NCI-H1436 (cell line): ENCODE measurements around the gene OR6V1.
A peak's percentile ranks its signal among the peaks of the same experiment; 100 is the strongest.

Experiments
- DNase-seq: peaks from one replicate; lab custom pipeline; 2025; lab: John Stamatoyannopoulos, UW

The OR6V1 gene

GRCh38 chr7:143052041-143052440, at the start of gene OR6V1:
Gene OR6V1 (plus strand): TSS chr7:143052341. CDS start chr7:143052341, 0 bp downstream.
- no peak for DNase-seq

- DNase-seq: no peak
Measured at GRCh38 chr7:143002898-143003297, 49.2 kb upstream of the OR6V1 start.

GRCh38 chr7:143003393-143004051, 48.6 kb upstream of the OR6V1 start:
- peak; percentile 21 for DNase-seq

- DNase-seq: no peak
Measured at GRCh38 chr7:143005632-143006260, 46.4 kb upstream of the OR6V1 start.

GRCh38 chr7:143008007-143008901, 43.9 kb upstream of the OR6V1 start:
- DNase-seq: peak; percentile 41

GRCh38 chr7:143012001-143012400, 40.1 kb upstream of the OR6V1 start:
- no peak for DNase-seq

GRCh38 chr7:143012409-143012808, 39.7 kb upstream of the OR6V1 start:
- DNase-seq: no peak

GRCh38 chr7:143013473-143013872, 38.7 kb upstream of the OR6V1 start:
- DNase-seq: no peak

GRCh38 chr7:143013893-143014292, 38.2 kb upstream of the OR6V1 start:
- no peak for DNase-seq

- no peak for DNase-seq
Measured at GRCh38 chr7:143015084-143015483, 37.1 kb upstream of the OR6V1 start.

GRCh38 chr7:143015926-143016490, 36.1 kb upstream of the OR6V1 start:
- no peak for DNase-seq

GRCh38 chr7:143016996-143017395, 35.1 kb upstream of the OR6V1 start:
- no peak for DNase-seq

GRCh38 chr7:143018931-143019330, 33.2 kb upstream of the OR6V1 start:
- no peak for DNase-seq

GRCh38 chr7:143023047-143023446, 29.1 kb upstream of the OR6V1 start:
- DNase-seq: no peak

GRCh38 chr7:143025371-143025770, 26.8 kb upstream of the OR6V1 start:
- no peak for DNase-seq

- no peak for DNase-seq
Measured at GRCh38 chr7:143027032-143027431, 25.1 kb upstream of the OR6V1 start, which contains the start of gene OR9A2. Gene OR9A2 (minus strand): TSS chr7:143027132. CDS start chr7:143027132, 0 bp downstream.

- no peak for DNase-seq
Measured at GRCh38 chr7:143027683-143028082, 24.5 kb upstream of the OR6V1 start.

GRCh38 chr7:143038635-143039034, 13.5 kb upstream of the OR6V1 start:
- DNase-seq: no peak

- no peak for DNase-seq
Measured at GRCh38 chr7:143040209-143040715, 11.9 kb upstream of the OR6V1 start.

GRCh38 chr7:143041346-143041745, 10.8 kb upstream of the OR6V1 start:
- no peak for DNase-seq

- DNase-seq: no peak
Measured at GRCh38 chr7:143042159-143042789, 9.9 kb upstream of the OR6V1 start.
